ENCODE data around the gene ABI3BP.

DNA sequence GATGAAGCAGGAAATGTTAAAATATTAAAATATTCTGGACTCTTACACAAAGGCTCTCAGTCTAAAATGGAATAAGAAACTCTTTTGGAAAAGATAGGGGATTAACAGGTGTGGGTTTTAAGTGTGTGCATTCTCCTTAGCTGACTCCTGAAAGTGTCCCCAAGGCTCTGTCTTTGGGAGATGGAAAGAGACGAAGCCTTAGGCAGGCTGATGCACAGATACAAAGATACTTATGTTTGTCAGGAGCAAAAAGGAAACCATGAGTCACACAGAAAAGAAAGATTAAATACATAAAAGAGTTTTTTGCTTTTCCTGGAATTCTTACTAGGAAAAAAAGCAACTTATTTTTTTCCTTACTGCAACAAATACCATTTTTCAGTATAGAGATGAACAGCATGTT, 23.8 kb upstream of the ABI3BP start:
- TF ChIP-seq POLR2A (IDR thresholded peaks at IDR 0.05; ENCODE audit: low read length) (no peak), GATA1 (IDR thresholded peaks at IDR 0.05; ENCODE audit: low read depth, low read length) (no peak)
